Gastroesophageal sphincter (tissue), 3 donors: ENCODE measurements around the gene LHFPL5.

Experiments used
- EP300 ChIP-seq: sonication (generic); formaldehyde crosslinking; IDR thresholded peaks from one replicate; pipeline ENCODE4 v1.6.1; 2017; ENCODE audit warnings: antibody characterized with exemption, mild to moderate bottlenecking
- POLR2A ChIP-seq, 2 donors: fragments of 450-650 bp; IDR thresholded peaks; one replicate each; pipeline ENCODE4 v1.6.1; 2017; ENCODE audit warnings: antibody characterized with exemption in 2 of 2, mild to moderate bottlenecking in 2 of 2, moderate library complexity in 1 of 2
- TF ChIP-seq, protein P1 (sequence below), 4 experiments: fragments of 200-600 bp in 2 of 4; fragments of 450-650 bp in 2 of 4; sonication (generic) in 1 of 4; IDR thresholded peaks; one replicate each; pipeline ENCODE4 v1.5.1; 2017 to 2019; ENCODE audit warnings: antibody characterized with exemption in 4 of 4, mild to moderate bottlenecking in 2 of 4, moderate library complexity in 2 of 4

DNA sequence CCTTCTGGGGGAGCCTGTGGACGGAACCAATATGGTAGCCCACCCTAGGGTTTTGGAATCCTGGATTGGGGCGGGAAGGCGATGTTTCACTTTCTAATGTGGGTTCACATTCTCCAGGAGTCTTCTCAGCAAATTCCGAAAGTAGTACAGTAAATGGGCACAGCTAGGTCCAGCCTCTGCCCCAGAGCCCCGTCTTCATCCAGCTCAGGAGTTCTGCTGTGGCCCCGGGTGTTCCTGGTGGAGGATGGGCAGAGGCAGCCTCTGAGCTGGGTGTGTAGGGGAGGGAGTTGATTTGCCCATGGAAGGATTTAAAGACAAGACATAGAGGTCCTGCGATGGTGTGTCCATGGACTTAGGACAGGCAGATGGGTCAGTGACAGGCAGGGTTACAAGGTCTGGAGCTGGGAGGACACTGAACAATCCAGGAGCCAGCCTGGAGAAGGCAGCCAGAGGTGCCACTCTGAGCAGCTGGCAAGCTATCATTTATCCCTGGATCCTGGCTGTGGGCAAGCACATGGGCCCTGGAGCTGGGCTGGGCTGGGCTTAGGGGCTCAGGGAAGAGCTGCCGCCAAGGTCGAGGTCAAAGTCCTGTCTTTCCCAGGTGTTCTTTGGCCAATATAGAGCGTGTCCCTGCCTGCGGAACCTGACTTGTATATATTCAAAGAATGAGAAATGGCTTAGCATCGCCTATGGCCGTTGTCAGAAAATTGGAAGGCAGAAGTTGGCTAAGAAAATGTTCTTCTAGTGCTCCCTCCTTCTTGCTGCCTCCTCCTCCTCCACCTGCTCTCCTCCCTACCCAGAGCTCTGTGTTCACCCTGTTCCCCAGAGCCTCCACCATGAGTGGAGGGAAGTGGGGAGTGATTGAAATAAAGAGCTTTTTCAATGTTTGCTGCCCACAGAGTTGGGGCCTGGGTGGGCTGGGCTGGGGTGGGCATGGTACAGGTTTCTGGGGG, 17.6 kb upstream of the LHFPL5 start:
- TF ChIP-seq, protein P1, sequence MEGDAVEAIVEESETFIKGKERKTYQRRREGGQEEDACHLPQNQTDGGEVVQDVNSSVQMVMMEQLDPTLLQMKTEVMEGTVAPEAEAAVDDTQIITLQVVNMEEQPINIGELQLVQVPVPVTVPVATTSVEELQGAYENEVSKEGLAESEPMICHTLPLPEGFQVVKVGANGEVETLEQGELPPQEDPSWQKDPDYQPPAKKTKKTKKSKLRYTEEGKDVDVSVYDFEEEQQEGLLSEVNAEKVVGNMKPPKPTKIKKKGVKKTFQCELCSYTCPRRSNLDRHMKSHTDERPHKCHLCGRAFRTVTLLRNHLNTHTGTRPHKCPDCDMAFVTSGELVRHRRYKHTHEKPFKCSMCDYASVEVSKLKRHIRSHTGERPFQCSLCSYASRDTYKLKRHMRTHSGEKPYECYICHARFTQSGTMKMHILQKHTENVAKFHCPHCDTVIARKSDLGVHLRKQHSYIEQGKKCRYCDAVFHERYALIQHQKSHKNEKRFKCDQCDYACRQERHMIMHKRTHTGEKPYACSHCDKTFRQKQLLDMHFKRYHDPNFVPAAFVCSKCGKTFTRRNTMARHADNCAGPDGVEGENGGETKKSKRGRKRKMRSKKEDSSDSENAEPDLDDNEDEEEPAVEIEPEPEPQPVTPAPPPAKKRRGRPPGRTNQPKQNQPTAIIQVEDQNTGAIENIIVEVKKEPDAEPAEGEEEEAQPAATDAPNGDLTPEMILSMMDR (IDR thresholded peaks at IDR 0.05): no peak
- TF ChIP-seq POLR2A (IDR thresholded peaks at IDR 0.05): no peak
- TF ChIP-seq EP300: no peak
